D721Med (cell line): Measurements from ENCODE around the gene GLIPR1L2.

ENCODE experiments used
- DNase-seq: peaks from one replicate; pipeline ENCODE4 v3.0.0; 2011; ENCODE audit warnings: low spot score; ENCODE audit not compliant: insufficient read length
- FAIRE-seq: peaks from 2 replicates; lab custom pipeline; 2011; peaks lifted over from hg19 to GRCh38; lab: Jason Lieb, UNC
- TF ChIP-seq, protein P1 (sequence below): IDR thresholded peaks from 2 replicates; pipeline ENCODE4 v1.5.1; 2012; ENCODE audit warnings: mild to moderate bottlenecking, control low read depth; ENCODE audit not compliant: insufficient read depth; ENCODE audit errors: missing control alignments

The GLIPR1L2 gene

GRCh38 chr12:75477137-75477536 lies 86.2 kb downstream of the GLIPR1L2 start:
- no peak for FAIRE-seq
- no peak for DNase-seq
- TF ChIP-seq, protein P1, sequence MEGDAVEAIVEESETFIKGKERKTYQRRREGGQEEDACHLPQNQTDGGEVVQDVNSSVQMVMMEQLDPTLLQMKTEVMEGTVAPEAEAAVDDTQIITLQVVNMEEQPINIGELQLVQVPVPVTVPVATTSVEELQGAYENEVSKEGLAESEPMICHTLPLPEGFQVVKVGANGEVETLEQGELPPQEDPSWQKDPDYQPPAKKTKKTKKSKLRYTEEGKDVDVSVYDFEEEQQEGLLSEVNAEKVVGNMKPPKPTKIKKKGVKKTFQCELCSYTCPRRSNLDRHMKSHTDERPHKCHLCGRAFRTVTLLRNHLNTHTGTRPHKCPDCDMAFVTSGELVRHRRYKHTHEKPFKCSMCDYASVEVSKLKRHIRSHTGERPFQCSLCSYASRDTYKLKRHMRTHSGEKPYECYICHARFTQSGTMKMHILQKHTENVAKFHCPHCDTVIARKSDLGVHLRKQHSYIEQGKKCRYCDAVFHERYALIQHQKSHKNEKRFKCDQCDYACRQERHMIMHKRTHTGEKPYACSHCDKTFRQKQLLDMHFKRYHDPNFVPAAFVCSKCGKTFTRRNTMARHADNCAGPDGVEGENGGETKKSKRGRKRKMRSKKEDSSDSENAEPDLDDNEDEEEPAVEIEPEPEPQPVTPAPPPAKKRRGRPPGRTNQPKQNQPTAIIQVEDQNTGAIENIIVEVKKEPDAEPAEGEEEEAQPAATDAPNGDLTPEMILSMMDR = no peak

DNA sequence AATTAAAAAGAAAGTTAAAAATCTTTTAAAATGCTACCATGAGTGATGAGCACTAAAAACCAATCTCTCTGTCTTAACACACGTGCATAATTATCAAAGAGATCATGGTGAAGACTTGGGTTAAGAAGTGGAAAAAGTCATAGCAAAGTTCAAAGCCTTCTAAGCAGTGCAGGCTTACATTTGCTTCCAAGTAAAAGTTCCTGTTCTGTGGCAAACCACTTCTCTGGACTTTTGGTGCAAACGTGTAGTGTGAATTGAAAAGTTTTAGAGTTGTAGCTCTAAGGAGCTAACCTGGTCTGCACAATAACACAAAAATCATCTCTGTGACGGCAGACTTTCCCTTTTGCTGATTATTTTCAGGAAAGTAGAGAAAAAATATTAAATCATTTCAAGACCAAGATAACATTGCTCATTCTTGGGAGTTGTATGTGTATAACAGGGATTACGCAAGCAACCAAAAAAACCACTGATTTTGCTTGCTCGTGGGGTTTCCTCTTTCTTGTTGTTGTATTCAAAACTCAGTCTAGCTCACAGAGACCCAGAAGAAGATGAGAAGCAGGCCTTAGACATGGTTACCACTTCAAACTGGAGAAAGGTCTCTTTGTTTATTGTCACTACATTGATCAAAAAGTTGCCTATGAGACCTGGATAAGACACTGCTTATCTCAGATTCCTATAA lies 87.4 kb downstream of the GLIPR1L2 start:
- TF ChIP-seq, protein P1 = no peak
- FAIRE-seq (no peak), DNase-seq (no peak)

DNA sequence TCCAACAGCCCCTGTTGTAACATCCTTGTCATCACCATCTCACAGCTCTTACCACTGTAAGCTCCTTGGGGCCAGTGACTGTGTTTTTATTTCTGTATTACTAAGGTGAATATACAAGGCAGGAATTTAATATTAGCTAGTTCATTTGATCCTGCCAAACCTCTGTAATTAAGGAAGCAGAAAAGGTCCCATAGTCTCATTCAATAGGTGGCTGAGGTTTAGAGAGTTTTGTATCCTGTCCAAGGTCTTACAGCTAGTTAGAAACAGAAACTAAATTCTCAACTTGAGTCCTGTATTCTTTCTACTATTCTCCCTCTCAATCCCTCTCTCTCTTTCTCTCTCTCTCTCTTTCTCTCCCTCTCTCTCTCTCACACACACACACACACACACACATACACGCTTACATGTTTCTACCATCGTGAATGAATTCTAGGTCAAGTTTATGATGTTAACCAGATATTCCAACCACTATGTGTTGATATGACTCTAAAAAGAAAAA lies 89.1 kb downstream of the GLIPR1L2 start:
- TF ChIP-seq, protein P1 = no peak
- no peak for DNase-seq
- no peak for FAIRE-seq

DNA sequence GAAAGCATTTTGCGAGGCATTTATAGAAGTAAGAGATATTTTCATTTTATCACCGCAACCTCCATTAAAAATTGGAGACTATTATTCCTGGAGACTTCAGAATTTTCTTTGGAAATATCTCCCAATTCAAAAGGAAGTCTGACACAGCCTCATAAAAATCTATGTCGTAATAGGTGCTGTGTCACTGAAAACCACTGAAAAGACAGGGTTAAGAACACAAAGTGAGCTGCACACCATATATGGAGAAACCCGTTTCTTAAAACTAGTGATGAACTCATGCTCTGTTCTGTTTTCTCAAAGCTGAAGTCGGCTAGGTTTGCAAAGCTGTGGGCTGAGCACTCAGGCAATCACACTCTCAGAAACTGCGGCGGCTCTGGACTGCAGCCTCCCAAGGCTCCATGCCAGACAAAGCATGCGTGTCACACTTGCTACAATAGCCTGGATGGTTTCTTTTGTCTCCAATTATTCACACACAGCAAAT lies 89.6 kb downstream of the GLIPR1L2 start, which contains the start of gene GLIPR1:
Gene GLIPR1 (plus strand): TSS at position 287 of the 481 bp plus-strand sequence. CDS start 126 bp downstream, at position 413.
- no peak for DNase-seq
- TF ChIP-seq, protein P1 = no peak
- FAIRE-seq = no peak

- FAIRE-seq = no peak
- DNase-seq = no peak
- TF ChIP-seq, protein P1 = no peak
Measured at GRCh38 chr12:75481013-75481705, 90.3 kb downstream of the GLIPR1L2 start.

- no peak for DNase-seq
- TF ChIP-seq, protein P1 = no peak
- FAIRE-seq = no peak
Measured at GRCh38 chr12:75481774-75482173, 90.9 kb downstream of the GLIPR1L2 start.
